ENCODE results near the gene CBL. TPM values are rescaled to one million over a fixed set of nuclear protein-coding genes. Genes with fewer than 3 reads are reported as not detected.

The CBL gene
- total and polyA plus RNA-seq, 10 of the 15 experiments (the other 5 are each of a cell fraction or from before 2014, with no cell fraction given), result 3.9 to 27.1 (median 9.5) TPM

GRCh38 chr11:119277660-119278059 lies 71.5 kb downstream of the CBL start:
- Histone ChIP-seq H3K79me2 (ENCODE audit: control insufficient read depth, insufficient read depth, low read length) (no peaks in the 10 kb centered on the region), H3K9ac (ENCODE audit: control insufficient read depth, insufficient read depth, low read length) (no peak overlapping the region), H3K27ac (ENCODE audit: control insufficient read depth, insufficient read depth) (no peak overlapping the region), H3K4me2 (ENCODE audit: control insufficient read depth, insufficient read depth) (no peak overlapping the region), H4K20me1 (ENCODE audit: control insufficient read depth, insufficient read depth) (no peaks in the 10 kb centered on the region), H2AFZ (ENCODE audit: control insufficient read depth, low read depth, low read length) (no peak overlapping the region), H3K36me3 (ENCODE audit: control insufficient read depth in 2 of 2, insufficient read depth in 2 of 2, low read length in 1 of 2) (peaks cover 7 to 29% of the 10 kb centered on the region in 2 experiments), H3K4me1 (ENCODE audit: control insufficient read depth, insufficient read depth, low read length) (no peaks in the 10 kb centered on the region), H3K9me3 (replicated peaks; ENCODE audit: control insufficient read depth, insufficient read depth, low read length) (no peaks in the 10 kb centered on the region), H3K4me3 (no peak overlapping the region), H3K27me3 (replicated peaks in 1 of 2; ENCODE audit: control insufficient read depth in 2 of 2, insufficient read depth in 2 of 2, low read length in 1 of 2) (no peaks in the 10 kb centered on the region)
- intact Hi-C loops (cut with micrococcal nuclease; ENCODE audit: unreplicated experiment), result no loop called here
- ChIA-PET POLR2A (no interaction called here), CTCF (interaction anchor here (0.9 to 7.2 kb wide), 10 partner anchors 11 to 211 kb away, joined by 3 to 49 read pairs (median 4); partner anchors contain the start of genes CBL and NLRX1), SMC1A (ENCODE audit: uncharacterized antibody, unreplicated experiment) (interaction anchor here (0.8 to 2.0 kb wide), 4 partner anchors 8 to 66 kb away, joined by 3 to 5 read pairs (median 4); no protein-coding TSS in a partner anchor), RAD21 (ENCODE audit: unreplicated experiment) (interaction anchor here (0.7 kb wide), 1 partner anchor 1626 kb away, joined by 3 read pairs; no protein-coding TSS in a partner anchor)
- WGBS (ENCODE audit: insufficient coverage, insufficient replicate concordance, low lambda C conversion rate, missing lambda C conversion rate), result 44% methylated on average over 1 of the region's 1 CpG
- FAIRE-seq (no peak), ATAC-seq (no peak), DNase-seq (ENCODE audit: low read depth, low spot score) (no peak)
- in situ Hi-C loops (cut with MboI), result no loop called here
- TF ChIP-seq E2F8 (IDR thresholded peaks at IDR 0.05; ENCODE audit: low read depth, partially characterized antibody) (no peak), USF1 (IDR thresholded peaks at IDR 0.05; ENCODE audit: borderline replicate concordance, extremely low read length, insufficient read depth, low read depth, low read length) (no peak), BCL3 (IDR thresholded peaks at IDR 0.05; ENCODE audit: borderline replicate concordance, insufficient read depth, low read depth, low read length, poor library complexity, severe bottlenecking) (no peak), CREM (IDR thresholded peaks at IDR 0.05; ENCODE audit: low read depth) (no peak), ELK1 (IDR thresholded peaks at IDR 0.05; ENCODE audit: low read depth, low read length) (no peak), RBBP5 (conservative IDR thresholded peaks at IDR 0.05) (no peak), SUZ12 (IDR thresholded peaks at IDR 0.05; ENCODE audit: unreplicated experiment) (no peak), IKZF1 (conservative IDR thresholded peaks at IDR 0.05) (no peak), ATF7 (IDR thresholded peaks at IDR 0.05; ENCODE audit: low read depth) (no peak), TCF3 (IDR thresholded peaks at IDR 0.05; ENCODE audit: borderline replicate concordance, insufficient read depth, low read depth, low read length) (no peak), ZNF384 (IDR thresholded peaks at IDR 0.05; ENCODE audit: borderline replicate concordance, low read depth, low read length) (no peak), SRF (IDR thresholded peaks at IDR 0.05; ENCODE audit: low read depth in 2 of 2, low read length in 2 of 2) (no peak), NFIC (IDR thresholded peaks at IDR 0.05; ENCODE audit: low read depth, low read length) (no peak), SREBF2 (IDR thresholded peaks at IDR 0.05; ENCODE audit: low read length) (no peak), SMARCA5 (IDR thresholded peaks at IDR 0.05) (no peak), BHLHE40 (IDR thresholded peaks at IDR 0.05; ENCODE audit: borderline replicate concordance in 1 of 2, low read depth in 2 of 2, low read length in 1 of 2) (no peak)
- no TSS peak for BruUV-seq (replicated peaks)

Measured in GM12878 (cell line).